ENCODE data around the gene CENPM. TPM values are rescaled to one million over a fixed set of nuclear protein-coding genes. Genes with fewer than 3 reads are reported as not detected.
"Not testable (repeated sequence)": the region's sequence is repeated elsewhere in the genome, so short reads cannot be mapped to it uniquely, and the experiment has no call there.

The CENPM gene
- polyA plus RNA-seq, 1 donor (not counting 4 experiments of a cell fraction or from before 2014, with no cell fraction given) = 4.8 TPM

GRCh38 chr22:41951898-41952474, 5.0 kb upstream of the CENPM start, which contains the start of gene SMIM45:
SMIM45 (plus strand) TSS chr22:41952150.
- Histone ChIP-seq H2AFZ (ENCODE audit: control insufficient read depth, low read length) (no peak within 1 kb of the TSS), H3K27ac (ENCODE audit: control insufficient read depth, insufficient read depth, low read length) (no peak within 1 kb of the TSS), H4K20me1 (ENCODE audit: control insufficient read depth, extremely low read depth, insufficient read depth, low read length) (no peaks in the 10 kb centered on the region), H3K9me3 (ENCODE audit: control insufficient read depth, low read depth, low read length) (no peaks in the 10 kb centered on the region), H3K9ac (ENCODE audit: control insufficient read depth, extremely low read depth, insufficient read depth, low read length) (no peak within 1 kb of the TSS), H3K4me3 (ENCODE audit: control insufficient read depth in 2 of 3, extremely low read depth in 1 of 3, insufficient read depth in 2 of 3, low read depth in 1 of 3, low read length in 3 of 3) (no peak within 1 kb of the TSS), H3K9me1 (ENCODE audit: control insufficient read depth, extremely low read depth, insufficient read depth, low read length) (no peaks in the 10 kb centered on the region), H3K79me2 (ENCODE audit: control insufficient read depth, insufficient read depth, low read length) (no peaks in the 10 kb centered on the region), H3K4me1 (ENCODE audit: control insufficient read depth, extremely low read depth, insufficient read depth, low read length) (peaks cover 4% of the 10 kb centered on the region), H3K27me3 (ENCODE audit: control insufficient read depth, extremely low read depth, insufficient read depth, low read length) (no peaks in the 10 kb centered on the region), H3K36me3 (ENCODE audit: control insufficient read depth in 2 of 2, extremely low read depth in 1 of 2, insufficient read depth in 2 of 2, low read length in 2 of 2) (no peaks in the 10 kb centered on the region), H3K4me2 (ENCODE audit: control insufficient read depth, extremely low read depth, insufficient read depth, low read depth, low read length) (no peak within 1 kb of the TSS)
- no peak for TF ChIP-seq EZH2 (IDR thresholded peaks at IDR 0.05; ENCODE audit: low read length)
- TF ChIP-seq CTCF (optimal IDR thresholded peaks at IDR 0.05 in 1 of 3, IDR thresholded peaks at IDR 0.05 in 1 of 3, conservative IDR thresholded peaks at IDR 0.05 in 1 of 3; ENCODE audit: extremely low read depth in 1 of 3, insufficient read depth in 2 of 3, low read length in 3 of 3) = no peak
- DNase-seq (ENCODE audit: low read depth, low spot score) (no peak), FAIRE-seq (no peak)
- dilution Hi-C loops (cut with MboI; ENCODE audit: extremely low pct_ligation_motif_present, low sequenced_read_pairs) = no loop called here

- no peaks in the 10 kb centered on the region for H3K9me3 ChIP-seq (ENCODE audit: control insufficient read depth, low read depth, low read length)
These were observed 2.5 kb upstream of the CENPM start for GRCh38 chr22:41949297-41949965.

GRCh38 chr22:41948928-41949296, 2.0 kb upstream of the CENPM start:
- H3K27ac ChIP-seq (ENCODE audit: control insufficient read depth, insufficient read depth, low read length); H3K9me3 ChIP-seq (ENCODE audit: control insufficient read depth, low read depth, low read length); H2AFZ ChIP-seq (ENCODE audit: control insufficient read depth, low read length); H3K4me3 ChIP-seq (ENCODE audit: control insufficient read depth in 2 of 3, extremely low read depth in 1 of 3, insufficient read depth in 2 of 3, low read depth in 1 of 3, low read length in 3 of 3); FAIRE-seq; H3K36me3 ChIP-seq (ENCODE audit: control insufficient read depth in 2 of 2, extremely low read depth in 1 of 2, insufficient read depth in 2 of 2, low read length in 2 of 2); H3K79me2 ChIP-seq (ENCODE audit: control insufficient read depth, insufficient read depth, low read length); H3K27me3 ChIP-seq (ENCODE audit: control insufficient read depth, extremely low read depth, insufficient read depth, low read length); H3K9ac ChIP-seq (ENCODE audit: control insufficient read depth, extremely low read depth, insufficient read depth, low read length); DNase-seq (ENCODE audit: low read depth, low spot score); H4K20me1 ChIP-seq (ENCODE audit: control insufficient read depth, extremely low read depth, insufficient read depth, low read length); dilution Hi-C loops (cut with MboI; ENCODE audit: extremely low pct_ligation_motif_present, low sequenced_read_pairs); H3K9me1 ChIP-seq (ENCODE audit: control insufficient read depth, extremely low read depth, insufficient read depth, low read length); H3K4me2 ChIP-seq (ENCODE audit: control insufficient read depth, extremely low read depth, insufficient read depth, low read depth, low read length): not testable (repeated sequence)
- peaks cover 14% of the 10 kb centered on the region for H3K4me1 ChIP-seq (ENCODE audit: control insufficient read depth, extremely low read depth, insufficient read depth, low read length)

More at GRCh38 chr22:41949297-41949965, 2.5 kb upstream of the CENPM start:
- peaks cover 14% of the 10 kb centered on the region for H3K4me1 ChIP-seq (ENCODE audit: control insufficient read depth, extremely low read depth, insufficient read depth, low read length)
- no peaks in the 10 kb centered on the region for H3K27me3 ChIP-seq (ENCODE audit: control insufficient read depth, extremely low read depth, insufficient read depth, low read length)
- no peak overlapping the region for H2AFZ ChIP-seq (ENCODE audit: control insufficient read depth, low read length)
- H3K4me3 ChIP-seq (ENCODE audit: control insufficient read depth in 2 of 3, extremely low read depth in 1 of 3, insufficient read depth in 2 of 3, low read depth in 1 of 3, low read length in 3 of 3) = no peak overlapping the region
- dilution Hi-C loops (cut with MboI; ENCODE audit: extremely low pct_ligation_motif_present, low sequenced_read_pairs) = no loop called here
- no peak for FAIRE-seq
- TF ChIP-seq CTCF (optimal IDR thresholded peaks at IDR 0.05 in 1 of 3, IDR thresholded peaks at IDR 0.05 in 1 of 3, conservative IDR thresholded peaks at IDR 0.05 in 1 of 3; ENCODE audit: extremely low read depth in 1 of 3, insufficient read depth in 2 of 3, low read length in 3 of 3) = no peak
- no peak for TF ChIP-seq EZH2 (IDR thresholded peaks at IDR 0.05; ENCODE audit: low read length)
- no peak overlapping the region for H3K4me2 ChIP-seq (ENCODE audit: control insufficient read depth, extremely low read depth, insufficient read depth, low read depth, low read length)
- no peak for DNase-seq (ENCODE audit: low read depth, low spot score)
- peaks cover 9% of the 10 kb centered on the region for H3K79me2 ChIP-seq (ENCODE audit: control insufficient read depth, insufficient read depth, low read length)
- no peaks in the 10 kb centered on the region for H3K36me3 ChIP-seq (ENCODE audit: control insufficient read depth in 2 of 2, extremely low read depth in 1 of 2, insufficient read depth in 2 of 2, low read length in 2 of 2)
- no peak overlapping the region for H3K9ac ChIP-seq (ENCODE audit: control insufficient read depth, extremely low read depth, insufficient read depth, low read length)
- no peak overlapping the region for H3K27ac ChIP-seq (ENCODE audit: control insufficient read depth, insufficient read depth, low read length)
- H4K20me1 ChIP-seq (ENCODE audit: control insufficient read depth, extremely low read depth, insufficient read depth, low read length) = no peaks in the 10 kb centered on the region
- H3K9me1 ChIP-seq (ENCODE audit: control insufficient read depth, extremely low read depth, insufficient read depth, low read length) = no peaks in the 10 kb centered on the region
